ENCODE results near the gene KIR2DL3.
"Not testable (repeated sequence)": the region's sequence is repeated elsewhere in the genome, so short reads cannot be mapped to it uniquely, and the experiment has no call there.

KIR2DL3 gene

DNA sequence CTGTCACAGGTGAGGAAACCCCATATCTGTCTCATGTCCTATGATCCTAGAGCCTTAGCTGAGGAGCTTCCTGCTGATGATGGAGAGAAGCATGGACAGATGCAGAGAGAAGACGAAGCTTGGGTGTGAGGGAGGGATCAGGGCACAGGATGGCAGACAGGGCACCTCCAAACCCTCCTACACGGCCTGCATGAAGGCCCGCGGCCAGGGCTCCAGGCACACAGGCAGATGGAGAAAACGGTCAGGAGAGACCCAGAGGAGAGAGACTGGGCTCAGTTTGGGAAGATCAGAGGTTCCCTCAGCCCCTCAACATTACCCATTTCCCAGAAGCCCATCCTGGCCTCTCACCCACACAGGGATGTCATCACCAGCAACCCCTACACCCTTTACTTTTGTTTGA is 5.8 kb downstream of the KIR2DL3 start:
- not testable (repeated sequence) for DNase-seq (ENCODE audit: low spot score)

DNA sequence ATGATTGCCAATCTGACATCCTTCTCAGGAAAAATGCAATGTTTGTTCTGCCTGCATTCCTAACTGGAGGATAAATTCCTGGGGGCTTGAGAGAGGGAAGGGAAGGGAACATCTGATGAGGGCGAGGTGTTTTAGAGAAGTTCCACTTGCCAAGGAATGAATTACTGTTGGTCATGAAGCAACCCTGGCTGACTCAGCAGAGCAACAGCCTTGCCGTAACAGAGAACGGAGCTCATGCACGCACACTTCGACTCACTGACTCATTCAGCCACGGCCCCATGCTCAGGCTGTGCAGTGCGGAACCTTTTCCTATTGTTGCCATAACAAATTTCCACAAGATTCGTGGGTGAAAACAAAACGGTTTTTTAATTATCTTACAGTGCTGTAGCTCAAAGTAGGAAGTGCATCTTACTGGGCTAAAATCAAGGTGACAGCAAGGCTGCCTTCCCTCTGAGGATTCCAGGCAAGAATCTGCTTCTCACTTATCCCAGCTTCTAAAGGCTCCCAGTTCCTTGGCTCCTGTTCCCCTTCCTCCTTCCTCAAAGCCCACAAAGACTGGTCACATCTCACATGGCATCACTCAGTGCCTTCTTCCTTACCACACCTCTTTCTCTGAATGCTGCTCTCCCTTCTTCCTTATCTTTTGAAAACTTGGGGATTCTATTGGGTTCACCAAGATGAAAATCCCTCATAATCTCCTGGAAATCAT is 9.5 kb downstream of the KIR2DL3 start:
- not testable (repeated sequence) for DNase-seq (ENCODE audit: low spot score)

DNA sequence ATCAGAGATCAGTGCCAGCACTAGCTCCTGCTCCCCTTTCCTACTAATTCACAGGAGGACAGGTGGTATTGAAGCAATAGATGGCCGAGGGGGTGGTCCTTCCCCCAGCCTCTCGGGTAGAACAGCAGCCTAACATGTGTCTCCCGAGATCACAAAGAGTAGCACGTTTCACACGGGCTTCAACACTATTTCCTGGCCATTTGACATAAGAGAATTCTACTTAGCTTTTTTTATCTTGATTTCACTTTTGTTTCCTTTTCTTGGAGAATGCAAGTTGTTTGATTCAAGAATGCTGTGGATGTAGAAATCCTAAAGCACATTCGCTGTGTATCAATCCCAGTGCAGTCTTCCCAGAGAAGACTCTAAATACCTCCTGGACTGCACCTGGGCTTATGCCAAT is 12.0 kb downstream of the KIR2DL3 start:
- not testable (repeated sequence) for DNase-seq (ENCODE audit: low spot score)

DNA sequence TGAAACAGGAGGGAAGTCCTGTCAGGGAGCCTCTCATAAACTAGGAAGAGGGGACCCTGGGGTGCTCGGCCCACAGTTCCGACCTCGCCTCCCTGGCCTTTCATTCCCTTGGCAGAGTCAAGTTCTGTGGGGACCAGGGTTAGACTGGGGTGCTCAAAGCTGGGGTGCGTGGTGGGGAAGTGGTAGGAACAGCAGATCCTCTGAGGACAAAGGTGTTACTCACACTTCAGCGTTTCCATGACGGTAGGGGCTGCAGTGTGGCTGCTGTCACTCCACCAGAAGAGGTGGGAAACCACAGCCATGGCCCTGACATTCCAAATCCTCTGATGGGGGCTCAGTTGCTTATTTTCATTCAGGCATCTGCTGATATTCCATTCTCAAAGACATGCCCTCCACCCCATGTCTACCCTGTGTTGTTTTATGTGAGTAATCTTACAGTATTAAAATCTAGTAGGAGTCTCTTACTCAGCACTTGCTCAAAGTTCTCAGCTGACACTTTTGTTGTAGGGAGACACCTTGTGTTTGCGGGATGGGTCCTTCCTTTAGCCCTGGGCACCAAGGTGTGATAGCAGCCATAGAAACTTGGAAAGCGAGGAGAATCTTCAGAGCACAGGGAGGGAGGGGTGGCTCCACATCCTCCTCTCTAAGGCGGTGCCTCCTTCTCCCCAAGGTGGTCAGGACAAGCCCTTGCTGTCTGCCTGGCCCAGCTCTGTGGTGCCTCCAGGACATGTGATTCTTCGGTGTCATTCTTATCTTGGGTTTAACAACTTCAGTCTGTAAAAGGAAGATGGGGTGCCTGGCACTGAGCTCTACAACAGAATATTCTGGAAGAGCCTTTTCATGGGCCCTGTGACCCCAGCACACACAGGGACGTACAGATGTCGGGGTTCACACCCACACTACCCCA is 18.1 kb downstream of the KIR2DL3 start:
- not testable (repeated sequence) for DNase-seq (ENCODE audit: low spot score)

DNA sequence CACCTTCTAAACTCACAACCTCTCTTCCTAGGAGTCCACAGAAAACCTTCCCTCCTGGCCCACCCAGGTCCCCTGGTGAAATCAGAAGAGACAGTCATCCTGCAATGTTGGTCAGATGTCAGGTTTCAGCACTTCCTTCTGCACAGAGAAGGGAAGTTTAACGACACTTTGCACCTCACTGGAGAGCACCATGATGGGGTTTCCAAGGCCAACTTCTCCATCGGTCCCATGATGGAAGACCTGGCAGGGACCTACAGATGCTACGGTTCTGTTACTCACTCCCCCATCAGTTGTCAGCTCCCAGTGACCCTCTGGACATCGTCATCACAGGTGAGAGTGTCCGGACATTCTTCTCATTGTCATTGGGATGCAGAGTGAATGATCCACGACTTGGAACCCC is 20.3 kb downstream of the KIR2DL3 start:
- not testable (repeated sequence) for DNase-seq (ENCODE audit: low spot score)

DNA sequence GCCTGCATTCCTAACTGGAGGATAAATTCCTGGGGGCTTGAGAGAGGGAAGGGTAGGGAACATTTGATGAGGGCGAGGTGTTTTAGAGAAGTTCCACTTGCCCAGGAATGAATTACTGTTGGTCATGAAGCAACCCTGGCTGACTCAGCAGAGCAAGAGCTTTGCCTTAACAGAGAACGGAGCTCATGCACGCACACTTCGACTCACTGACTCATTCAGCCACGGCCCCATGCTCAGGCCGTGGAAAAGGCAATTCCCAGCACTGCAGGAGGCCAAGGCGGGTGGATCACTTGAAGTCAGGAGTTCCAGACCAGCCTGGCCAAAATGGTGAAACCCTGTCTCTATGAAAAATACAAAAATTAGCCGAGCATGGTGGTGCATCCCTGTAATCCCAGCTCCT is 25.9 kb downstream of the KIR2DL3 start:
- not testable (repeated sequence) for DNase-seq (ENCODE audit: low spot score)

DNA sequence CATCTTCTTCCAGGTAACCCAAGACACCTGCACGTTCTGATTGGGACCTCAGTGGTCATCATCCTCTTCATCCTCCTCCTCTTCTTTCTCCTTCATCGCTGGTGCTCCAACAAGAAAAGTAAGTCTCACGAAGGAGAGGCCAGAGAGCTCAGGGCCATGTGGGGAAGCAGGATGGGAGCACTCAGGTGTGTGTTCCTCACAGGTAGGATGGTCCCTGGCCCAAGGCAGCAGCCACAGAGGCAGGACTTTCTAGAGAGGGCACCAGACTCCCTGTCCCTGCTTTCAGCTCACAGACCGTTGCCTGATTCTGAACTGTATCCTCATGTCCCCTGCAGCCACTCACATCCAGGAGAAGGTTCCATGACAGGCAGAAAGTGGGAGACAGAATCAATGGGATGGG is 28.2 kb downstream of the KIR2DL3 start:
- not testable (repeated sequence) for DNase-seq (ENCODE audit: low spot score)

DNA sequence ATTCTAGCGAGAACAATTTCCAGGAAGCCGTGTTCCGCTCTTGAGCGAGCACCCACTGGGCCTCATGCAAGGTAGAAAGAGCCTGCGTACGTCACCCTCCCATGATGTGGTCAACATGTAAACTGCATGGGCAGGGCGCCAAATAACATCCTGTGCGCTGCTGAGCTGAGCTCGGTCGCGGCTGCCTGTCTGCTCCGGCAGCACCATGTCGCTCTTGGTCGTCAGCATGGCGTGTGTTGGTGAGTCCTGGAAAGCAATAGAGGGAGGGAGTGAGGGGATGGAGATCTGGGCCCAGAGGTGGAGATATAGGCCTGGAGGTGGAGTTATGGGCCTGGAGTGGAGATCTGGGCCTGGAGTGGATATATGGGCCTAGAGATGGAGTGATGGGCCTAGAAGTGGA is 31.3 kb downstream of the KIR2DL3 start, which contains the start of gene KIR2DL1:
Gene KIR2DL1 (plus strand): TSS at position 148 of the 400 bp plus-strand sequence. CDS start 58 bp downstream, at position 206.
- DNase-seq (ENCODE audit: low spot score) = not testable (repeated sequence)

DNA sequence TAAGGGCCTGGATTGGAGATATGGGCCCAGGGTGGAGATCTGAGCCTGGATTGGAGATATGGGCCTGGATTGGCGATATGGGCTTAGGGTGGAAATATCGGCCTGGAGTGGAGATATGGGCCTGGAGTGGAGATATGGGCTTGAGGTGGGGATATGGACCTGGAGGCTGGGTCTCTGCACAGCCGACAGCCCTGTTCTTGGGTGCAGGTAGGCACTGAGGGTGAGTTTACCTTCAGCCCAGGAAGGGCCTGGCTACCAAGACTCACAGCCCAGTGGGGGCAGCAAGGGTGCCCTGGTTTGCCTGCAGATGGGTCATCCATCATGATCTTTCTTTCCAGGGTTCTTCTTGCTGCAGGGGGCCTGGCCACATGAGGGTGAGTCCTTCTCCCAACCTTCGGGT is 32.2 kb downstream of the KIR2DL3 start:
- not testable (repeated sequence) for DNase-seq (ENCODE audit: low spot score)

DNA sequence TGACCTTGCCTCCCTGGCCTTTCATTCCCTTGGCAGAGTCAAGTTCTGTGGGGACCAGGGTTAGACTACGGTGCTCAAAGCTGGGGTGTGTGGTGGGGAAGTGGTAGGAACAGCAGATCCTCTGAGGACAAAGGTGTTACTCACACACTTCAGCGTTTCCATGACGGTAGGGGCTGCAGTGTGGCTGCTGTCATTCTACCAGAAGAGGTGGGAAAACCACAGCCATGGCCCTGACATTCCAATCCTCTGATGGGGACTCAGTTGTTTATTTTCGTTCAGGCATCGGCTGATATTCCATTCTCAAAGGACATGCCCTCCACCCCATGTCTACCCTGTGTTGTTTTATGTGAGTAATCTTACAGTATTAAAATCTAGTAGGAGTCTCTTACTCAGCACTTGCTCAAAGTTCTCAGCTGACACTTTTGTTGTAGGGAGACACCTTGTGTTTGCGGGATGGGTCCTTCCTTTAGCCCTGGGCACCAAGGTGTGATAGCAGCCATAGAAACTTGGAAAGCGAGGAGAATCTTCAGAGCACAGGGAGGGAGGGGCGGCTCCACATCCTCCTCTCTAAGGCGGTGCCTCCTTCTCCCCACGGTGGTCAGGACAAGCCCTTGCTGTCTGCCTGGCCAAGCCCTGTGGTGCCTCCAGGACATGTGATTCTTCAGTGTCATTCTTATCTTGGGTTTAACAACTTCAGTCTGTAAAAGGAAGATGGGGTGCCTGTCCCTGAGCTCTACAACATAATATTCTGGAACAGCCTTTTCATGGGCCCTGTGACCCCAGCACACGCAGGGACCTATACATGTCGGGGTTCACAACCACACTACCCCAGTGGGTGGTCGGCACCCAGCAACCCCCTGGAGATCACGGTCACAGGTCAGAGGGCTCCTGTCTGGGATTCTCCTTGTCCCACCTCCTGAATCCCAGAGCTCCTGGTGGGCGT is 33.0 kb downstream of the KIR2DL3 start:
- not testable (repeated sequence) for DNase-seq (ENCODE audit: low spot score)

DNA sequence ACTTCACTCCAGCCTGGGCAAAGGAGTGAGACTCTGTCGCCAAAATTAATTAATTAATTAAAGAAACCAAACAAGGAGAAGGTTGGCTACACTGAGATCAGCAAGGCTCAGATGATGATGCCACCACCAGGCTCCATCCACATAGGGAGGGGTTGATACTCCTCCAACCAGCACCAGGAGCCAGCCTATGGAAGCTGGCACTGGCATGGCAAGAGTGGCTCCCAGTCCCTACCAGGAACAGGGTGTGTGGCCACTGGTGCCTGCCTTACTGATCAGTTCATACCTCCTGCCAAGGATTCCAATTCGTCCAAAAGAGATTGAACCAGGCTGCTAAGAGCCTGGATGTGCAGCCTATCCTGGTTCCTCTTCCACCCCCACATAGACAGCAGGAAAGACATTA is 34.4 kb downstream of the KIR2DL3 start:
- not testable (repeated sequence) for DNase-seq (ENCODE audit: low spot score)

DNA sequence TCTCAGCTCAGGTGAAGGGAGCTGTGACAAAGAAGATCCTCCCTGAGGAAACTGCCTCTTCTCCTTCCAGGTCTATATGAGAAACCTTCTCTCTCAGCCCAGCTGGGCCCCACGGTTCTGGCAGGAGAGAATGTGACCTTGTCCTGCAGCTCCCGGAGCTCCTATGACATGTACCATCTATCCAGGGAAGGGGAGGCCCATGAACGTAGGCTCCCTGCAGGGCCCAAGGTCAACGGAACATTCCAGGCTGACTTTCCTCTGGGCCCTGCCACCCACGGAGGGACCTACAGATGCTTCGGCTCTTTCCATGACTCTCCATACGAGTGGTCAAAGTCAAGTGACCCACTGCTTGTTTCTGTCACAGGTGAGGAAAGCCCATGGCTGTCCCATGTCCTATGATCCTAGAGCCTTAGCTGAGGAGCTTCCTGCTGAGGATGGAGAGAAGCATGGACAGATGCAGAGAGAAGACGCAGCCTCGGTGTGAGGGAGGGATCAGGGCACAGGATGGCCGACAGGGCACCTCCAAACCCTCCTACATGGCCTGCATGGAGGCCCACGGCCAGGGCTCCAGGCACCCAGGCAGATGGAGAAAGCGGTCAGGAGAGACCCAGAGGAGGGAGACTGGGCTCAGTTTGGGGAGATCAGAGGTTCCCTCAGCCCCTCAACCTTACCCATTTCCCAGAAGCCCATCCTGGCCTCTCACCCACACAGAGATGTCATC is 36.9 kb downstream of the KIR2DL3 start:
- not testable (repeated sequence) for DNase-seq (ENCODE audit: low spot score)

DNA sequence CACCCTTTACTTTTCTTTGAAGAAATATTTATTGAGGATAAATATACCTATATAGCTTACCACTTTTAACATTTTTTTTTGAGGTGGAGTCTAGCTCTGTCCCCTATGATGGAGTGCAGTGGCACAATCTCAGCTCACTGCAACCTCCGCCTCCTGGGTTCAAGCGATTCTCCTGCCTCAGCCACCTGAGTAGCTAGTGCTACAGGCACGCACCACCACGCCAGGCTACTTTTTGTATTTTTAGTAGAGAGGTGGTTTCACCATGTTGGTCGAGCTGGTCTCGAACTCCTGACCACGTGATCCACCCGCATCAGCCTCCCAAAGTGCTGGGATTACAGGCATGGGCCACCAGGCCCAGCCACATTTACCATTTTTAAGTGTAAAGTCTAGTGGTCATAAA is 37.5 kb downstream of the KIR2DL3 start:
- DNase-seq (ENCODE audit: low spot score) = not testable (repeated sequence)

DNA sequence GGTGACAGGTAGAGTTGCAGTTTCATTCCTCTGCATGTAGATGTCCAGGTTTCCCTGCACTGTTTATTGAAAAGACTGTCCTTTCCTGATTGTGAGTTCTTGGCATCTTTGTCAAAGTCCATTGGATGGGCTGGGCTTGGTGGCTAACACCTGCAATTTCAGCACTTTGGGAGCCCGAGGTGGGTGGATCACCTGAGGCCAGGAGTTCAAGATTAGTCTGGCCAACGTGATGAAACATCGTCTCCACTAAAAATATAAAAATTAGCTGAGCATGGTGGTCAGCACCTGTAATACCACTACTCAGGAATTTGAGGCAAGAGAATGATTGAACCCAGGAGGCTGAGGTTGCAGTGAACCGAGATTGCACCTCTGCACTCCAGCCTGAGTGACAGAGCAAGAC is 39.5 kb downstream of the KIR2DL3 start:
- not testable (repeated sequence) for DNase-seq (ENCODE audit: low spot score)

DNA sequence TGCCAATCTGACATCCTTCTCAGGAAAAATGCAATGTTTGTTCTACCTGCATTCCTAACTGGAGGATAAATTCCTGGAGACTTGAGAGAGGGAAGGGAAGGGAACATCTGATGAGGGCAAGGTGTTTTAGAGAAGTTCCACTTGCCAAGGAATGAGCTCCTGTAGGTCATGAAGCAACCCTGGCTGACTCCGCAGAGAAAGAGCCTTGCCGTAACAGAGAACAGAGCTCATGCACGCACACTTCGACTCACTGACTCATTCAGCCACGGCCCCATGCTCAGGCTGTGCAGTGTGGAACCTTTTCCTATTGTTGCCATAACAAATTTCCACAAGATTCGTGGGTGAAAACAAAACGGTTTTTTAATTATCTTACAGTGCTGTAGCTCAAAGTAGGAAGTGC is 40.6 kb downstream of the KIR2DL3 start:
- not testable (repeated sequence) for DNase-seq (ENCODE audit: low spot score)

DNA sequence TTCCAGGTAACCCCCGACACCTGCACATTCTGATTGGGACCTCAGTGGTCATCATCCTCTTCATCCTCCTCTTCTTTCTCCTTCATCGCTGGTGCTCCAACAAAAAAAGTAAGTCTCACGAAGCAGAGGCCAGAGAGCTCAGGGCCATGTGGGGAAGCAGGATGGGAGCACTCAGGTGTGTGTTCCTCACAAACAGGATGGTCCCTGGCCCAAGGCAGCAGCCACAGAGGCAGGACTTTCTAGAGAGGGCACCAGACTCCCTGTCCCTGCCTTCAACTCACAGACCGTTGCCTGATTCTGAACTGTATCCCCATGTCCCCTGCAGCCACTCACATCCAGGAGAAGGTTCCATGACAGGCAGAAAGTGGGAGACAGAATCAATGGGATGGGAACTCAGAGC is 44.6 kb downstream of the KIR2DL3 start:
- DNase-seq (ENCODE audit: low spot score) = not testable (repeated sequence)

DNA sequence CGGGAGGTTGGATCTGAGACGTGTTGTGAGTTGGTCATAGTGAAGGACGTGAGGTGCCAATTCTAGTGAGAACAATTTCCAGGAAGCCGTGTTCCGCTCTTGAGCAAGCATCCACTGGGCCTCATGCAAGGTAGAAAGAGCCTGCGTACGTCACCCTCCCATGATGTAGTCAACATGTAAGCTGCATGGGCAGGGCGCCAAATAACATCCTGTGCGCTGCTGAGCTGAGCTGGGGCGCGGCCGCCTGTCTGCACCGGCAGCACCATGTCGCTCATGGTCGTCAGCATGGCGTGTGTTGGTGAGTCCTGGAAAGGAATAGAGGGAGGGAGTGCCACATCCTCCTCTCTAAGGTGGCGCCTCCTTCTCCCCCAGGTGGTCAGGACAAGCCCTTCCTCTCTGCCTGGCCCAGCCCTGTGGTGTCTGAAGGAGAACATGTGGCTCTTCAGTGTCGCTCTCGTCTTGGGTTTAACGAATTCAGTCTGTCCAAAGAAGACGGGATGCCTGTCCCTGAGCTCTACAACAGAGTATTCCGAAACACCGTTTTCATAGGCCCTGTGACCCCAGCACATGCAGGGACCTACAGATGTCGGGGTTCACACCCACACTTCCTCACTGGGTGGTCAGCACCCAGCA is 47.9 kb downstream of the KIR2DL3 start:
- DNase-seq (ENCODE audit: low spot score) = not testable (repeated sequence)

DNA sequence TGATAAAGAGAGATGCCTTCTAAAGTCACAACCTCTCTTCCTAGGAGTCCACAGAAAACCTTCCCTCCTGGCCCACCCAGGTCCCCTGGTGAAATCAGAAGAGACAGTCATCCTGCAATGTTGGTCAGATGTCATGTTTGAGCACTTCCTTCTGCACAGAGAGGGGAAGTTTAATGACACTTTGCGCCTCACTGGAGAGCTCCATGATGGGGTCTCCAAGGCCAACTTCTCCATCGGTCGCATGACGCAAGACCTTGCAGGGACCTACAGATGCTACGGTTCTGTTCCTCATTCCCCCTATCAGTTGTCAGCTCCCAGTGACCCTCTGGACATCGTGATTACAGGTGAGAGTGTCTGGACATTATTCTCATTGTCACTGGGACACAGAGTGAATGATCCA is 49.8 kb downstream of the KIR2DL3 start:
- not testable (repeated sequence) for DNase-seq (ENCODE audit: low spot score)

DNA sequence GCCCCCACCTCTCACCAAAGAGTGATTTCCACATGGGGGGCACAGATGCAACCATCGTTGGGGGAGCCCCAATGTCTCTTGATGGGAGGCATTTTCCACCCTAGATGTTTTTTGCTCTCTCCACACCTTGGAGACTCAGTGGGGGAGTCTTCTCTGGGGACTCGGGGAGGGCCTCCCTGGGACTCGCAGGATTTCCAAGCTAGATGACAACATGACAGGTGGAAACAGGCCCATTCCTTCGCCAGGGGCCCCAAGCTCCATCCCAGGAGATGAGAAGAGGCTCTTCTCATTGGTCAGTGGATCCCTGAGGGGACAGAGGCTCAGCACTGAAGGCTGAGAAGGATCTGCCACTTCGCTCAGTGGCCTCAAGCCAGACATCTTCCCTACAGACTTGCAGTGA is 52.4 kb downstream of the KIR2DL3 start:
- no peak for DNase-seq (ENCODE audit: low spot score)

DNA sequence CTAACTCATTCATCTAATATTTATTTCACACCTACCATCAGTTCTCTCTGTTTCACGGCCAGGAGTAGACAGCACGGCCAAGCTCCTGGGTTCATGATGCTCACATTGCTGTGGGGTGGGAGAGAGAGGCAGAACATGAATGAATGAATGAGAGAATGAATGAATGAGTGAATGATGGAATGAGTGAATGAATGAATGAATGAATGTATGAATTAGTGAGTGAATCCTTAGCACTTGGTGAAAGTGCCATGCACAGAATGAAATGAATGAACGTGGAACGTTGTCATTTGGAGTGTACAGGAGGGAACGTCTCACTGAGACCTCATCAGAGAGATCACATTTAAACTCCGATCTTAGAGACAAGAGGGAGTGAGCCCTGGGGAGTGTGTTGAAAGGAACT is 53.2 kb downstream of the KIR2DL3 start:
- no peak for DNase-seq (ENCODE audit: low spot score)

DNA sequence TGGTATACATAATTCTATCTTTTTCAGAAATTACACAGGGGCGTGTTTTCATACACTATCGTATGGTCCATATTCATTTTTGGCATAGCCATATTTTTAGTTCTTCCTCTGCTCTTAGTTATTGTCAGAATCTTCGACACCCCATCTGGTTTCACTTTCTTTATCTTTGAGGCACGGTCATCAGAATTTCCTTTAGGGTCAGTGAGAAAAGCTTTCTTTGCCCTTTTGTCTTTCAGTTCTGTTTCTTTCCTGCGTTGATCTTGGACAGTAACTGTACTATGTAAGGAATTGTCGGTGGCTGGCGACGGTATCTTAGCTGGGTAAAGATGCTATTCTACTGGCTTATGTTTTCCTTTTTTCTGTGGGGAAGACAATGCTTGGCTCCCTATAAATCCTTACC is 54.5 kb downstream of the KIR2DL3 start:
- DNase-seq (ENCODE audit: low spot score) = no peak
